Trophoblast cell (in vitro differentiated cells and primary cell): ENCODE measurements around the gene KIF16B.

Experiments used
- DNase-seq, 2 donors: peaks; one replicate each; pipeline ENCODE4 v3.0.0-alpha.2; 2016
- H2AFZ ChIP-seq: 2 replicates; pipeline ENCODE4 v1.6.1; 2013; ENCODE audit warnings: low read length, moderate library complexity, mild to moderate bottlenecking; ENCODE audit not compliant: insufficient read depth, poor library complexity
- H2AK5ac ChIP-seq: 2 replicates; pipeline ENCODE4 v1.6.1; 2013; ENCODE audit warnings: mild to moderate bottlenecking, low read length
- H2BK120ac ChIP-seq: 2 replicates; pipeline ENCODE4 v1.6.1; 2013; ENCODE audit warnings: low read length, mild to moderate bottlenecking, moderate library complexity; ENCODE audit not compliant: insufficient read depth, poor library complexity
- H2BK12ac ChIP-seq: 2 replicates; pipeline ENCODE4 v1.6.1; 2013; ENCODE audit warnings: mild to moderate bottlenecking, low read length, moderate library complexity
- H2BK5ac ChIP-seq: 2 replicates; pipeline ENCODE4 v1.6.1; 2013; ENCODE audit warnings: low read length, low read depth, moderate library complexity, mild to moderate bottlenecking; ENCODE audit not compliant: poor library complexity
- H3K14ac ChIP-seq: 2 replicates; pipeline ENCODE4 v1.6.1; 2013; ENCODE audit warnings: mild to moderate bottlenecking, low read length
- H3K18ac ChIP-seq: 2 replicates; pipeline ENCODE4 v1.6.1; 2013; ENCODE audit warnings: mild to moderate bottlenecking, low read length
- H3K23ac ChIP-seq: 2 replicates; pipeline ENCODE4 v1.6.1; 2013; ENCODE audit warnings: low read length
- H3K27ac ChIP-seq: 2 replicates; pipeline ENCODE4 v1.5.1; 2013; ENCODE audit warnings: low read depth, mild to moderate bottlenecking, inconsistent platforms, low read length, moderate library complexity
- H3K27me3 ChIP-seq: 2 replicates; pipeline ENCODE4 v1.6.1; 2013; ENCODE audit warnings: inconsistent platforms, mild to moderate bottlenecking, low read length, moderate library complexity; ENCODE audit not compliant: insufficient read depth
- H3K36me3 ChIP-seq, 2 experiments: 1 replicate in 1 of 2; 2 replicates in 1 of 2; pipeline ENCODE4 v1.6.1; 2013; ENCODE audit warnings: low read length in 2 of 2, mild to moderate bottlenecking in 2 of 2, moderate library complexity in 1 of 2; ENCODE audit not compliant: insufficient read depth in 2 of 2, control insufficient read depth in 1 of 2
- H3K4ac ChIP-seq: 2 replicates; pipeline ENCODE4 v1.6.1; 2013; ENCODE audit warnings: low read depth, mild to moderate bottlenecking, low read length, moderate library complexity
- H3K4me1 ChIP-seq, 2 experiments: 1 replicate in 1 of 2; 2 replicates in 1 of 2; pipeline ENCODE4 v1.6.1; 2013; ENCODE audit warnings: low read length in 2 of 2, mild to moderate bottlenecking in 2 of 2, moderate library complexity in 1 of 2; ENCODE audit not compliant: insufficient read depth in 2 of 2, control insufficient read depth in 1 of 2
- H3K4me2 ChIP-seq: 2 replicates; pipeline ENCODE4 v1.6.1; 2013; ENCODE audit warnings: inconsistent platforms, mild to moderate bottlenecking, low read length, moderate library complexity
- H3K4me3 ChIP-seq: 2 replicates; pipeline ENCODE4 v1.5.1; 2013; ENCODE audit warnings: mild to moderate bottlenecking, low read depth, low read length, inconsistent platforms
- H3K79me1 ChIP-seq: one replicate; pipeline ENCODE4 v1.6.1; 2013; ENCODE audit warnings: low read length
- H3K79me2 ChIP-seq: 2 replicates; pipeline ENCODE4 v1.6.1; 2013; ENCODE audit warnings: low read length, mild to moderate bottlenecking; ENCODE audit not compliant: control insufficient read depth, insufficient read depth, poor library complexity
- H3K9ac ChIP-seq: 2 replicates; pipeline ENCODE4 v1.6.1; 2013; ENCODE audit warnings: mild to moderate bottlenecking, low read length
- H3K9me3 ChIP-seq: 2 replicates; pipeline ENCODE4 v1.6.1; 2013; ENCODE audit warnings: low read depth, mild to moderate bottlenecking, control low read depth, inconsistent platforms, low read length; ENCODE audit not compliant: insufficient read depth
- H4K12ac ChIP-seq: 2 replicates; pipeline ENCODE4 v1.6.1; 2013; ENCODE audit warnings: low read depth, mild to moderate bottlenecking, low read length, moderate library complexity
- H4K8ac ChIP-seq: 2 replicates; pipeline ENCODE4 v1.6.1; 2013; ENCODE audit warnings: low read depth, mild to moderate bottlenecking, low read length, moderate library complexity
- H4K91ac ChIP-seq: one replicate; pipeline ENCODE4 v1.6.1; 2013; ENCODE audit warnings: low read depth, mild to moderate bottlenecking, low read length, moderate library complexity
- WGBS: extraction: QIAGEN DNeasy Blood & Tissue Kit; methylation state at CpG from one replicate; pipeline ENCODE4 v1.1.7; 2013; ENCODE audit warnings: missing lambda C conversion rate; ENCODE audit not compliant: insufficient read length, insufficient coverage; ENCODE audit errors: extremely low coverage; 5-methylcytosine and 5-hydroxymethylcytosine counted together

The KIF16B gene

DNA sequence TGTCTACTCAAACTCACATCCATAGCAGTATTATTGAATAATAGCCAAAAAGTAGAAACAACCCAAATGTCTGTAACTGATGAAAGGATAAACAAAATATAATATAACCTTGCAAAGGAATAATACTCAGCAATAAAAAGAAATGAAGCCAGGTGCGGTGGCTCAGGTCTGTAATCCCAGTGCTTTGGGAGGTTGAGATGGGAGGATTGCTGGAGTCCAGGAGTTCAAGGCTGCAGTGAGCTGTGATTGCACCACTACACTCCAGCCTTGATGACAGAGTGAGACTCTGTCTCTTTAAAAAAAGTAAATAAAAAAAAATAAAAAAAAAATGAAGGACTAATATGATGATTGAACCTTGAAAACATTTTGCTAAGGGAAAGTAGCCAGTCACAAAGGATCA is 22.1 kb upstream of the KIF16B start:
- DNase-seq = no peak
- WGBS = no CpG with 5 or more reads among the region's 1 CpG
- no peaks in the 10 kb centered on the region for H3K9me3 ChIP-seq

DNA sequence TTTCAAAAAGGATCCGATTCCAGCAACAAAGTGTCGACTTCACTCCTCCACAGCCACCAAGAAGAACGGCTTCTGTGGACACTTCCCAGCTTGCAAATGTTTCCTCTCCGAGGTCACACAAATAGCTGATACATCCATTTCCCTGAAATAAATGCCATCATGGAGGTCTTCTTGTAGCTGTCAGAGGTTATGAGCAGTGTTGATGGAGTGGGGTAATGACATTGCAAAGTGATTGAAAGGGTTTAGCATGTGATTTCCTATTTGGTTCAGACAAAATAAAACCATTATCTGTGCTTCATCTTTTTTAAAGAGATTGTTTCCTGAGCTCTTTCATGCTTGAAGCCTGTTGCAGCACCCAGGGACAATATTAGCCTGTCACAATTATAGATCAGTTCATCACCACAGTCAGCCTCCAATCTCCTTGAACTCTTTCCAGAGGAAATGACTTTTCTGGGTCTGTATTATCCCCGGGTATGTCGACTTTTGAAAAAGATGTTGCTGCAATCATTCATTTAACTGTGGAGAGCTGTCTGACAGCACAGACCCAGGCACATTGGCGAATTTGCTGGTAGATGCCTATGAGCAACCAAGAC is 16.9 kb upstream of the KIF16B start:
- Histone ChIP-seq H3K23ac (no peak overlapping the region), H4K8ac (no peak overlapping the region), H3K79me2 (no peaks in the 10 kb centered on the region), H2AFZ (no peak overlapping the region), H2BK5ac (no peak overlapping the region), H3K36me3 (no peaks in the 10 kb centered on the region), H3K27ac (no peak overlapping the region), H3K9ac (no peak overlapping the region), H3K27me3 (no peaks in the 10 kb centered on the region), H3K79me1 (no peaks in the 10 kb centered on the region), H3K18ac (no peak overlapping the region), H3K14ac (no peak overlapping the region), H2BK12ac (no peak overlapping the region), H3K4me3 (no peak overlapping the region), H2AK5ac (no peak overlapping the region), H3K4me1 (no peaks in the 10 kb centered on the region), H3K4me2 (no peak overlapping the region), H3K4ac (no peak overlapping the region), H4K12ac (no peak overlapping the region), H3K9me3 (no peaks in the 10 kb centered on the region), H2BK120ac (no peak overlapping the region), H4K91ac (no peak overlapping the region)
- no CpG with 5 or more reads among the region's 7 CpGs for WGBS
- DNase-seq = no peak

More for the DNA sequence above, 22.1 kb upstream of the KIF16B start:
- Histone ChIP-seq H3K79me1 (no peaks in the 10 kb centered on the region), H3K79me2 (no peaks in the 10 kb centered on the region), H4K8ac (no peak overlapping the region), H2BK120ac (no peak overlapping the region), H4K91ac (no peak overlapping the region), H3K23ac (no peak overlapping the region), H3K4me1 (no peaks in the 10 kb centered on the region), H3K18ac (no peak overlapping the region), H2BK12ac (no peak overlapping the region), H4K12ac (no peak overlapping the region), H3K27me3 (no peaks in the 10 kb centered on the region), H3K4me2 (no peak overlapping the region), H3K4ac (no peak overlapping the region), H2AK5ac (no peak overlapping the region), H3K36me3 (no peaks in the 10 kb centered on the region), H3K9ac (no peak overlapping the region), H3K27ac (no peak overlapping the region), H2BK5ac (no peak overlapping the region), H3K4me3 (no peak overlapping the region), H3K14ac (no peak overlapping the region), H2AFZ (no peak overlapping the region)

DNA sequence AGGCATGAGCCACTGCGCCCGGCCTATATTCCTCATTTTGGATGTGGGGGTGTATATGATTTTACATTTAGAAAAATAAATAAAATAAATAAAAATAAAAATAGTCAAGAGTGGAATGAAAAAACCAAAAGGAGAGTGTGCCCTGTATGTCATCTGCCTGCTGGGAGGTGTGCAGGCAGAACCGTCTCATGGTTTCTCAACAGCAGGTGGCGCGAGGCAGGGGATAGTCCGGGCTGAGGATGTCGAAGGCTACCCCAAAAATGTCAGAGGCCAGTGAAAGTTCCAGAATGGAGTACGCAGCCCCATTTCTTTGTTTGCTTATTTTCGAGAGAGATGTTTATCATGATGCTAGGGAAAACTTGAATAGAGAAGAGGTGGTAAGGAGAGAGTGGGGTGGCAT is 16.4 kb upstream of the KIF16B start:
- H2AK5ac ChIP-seq = no peak overlapping the region
- DNase-seq = no peak
- H3K14ac ChIP-seq = no peak overlapping the region
- H4K91ac ChIP-seq = no peak overlapping the region
- H3K23ac ChIP-seq = no peak overlapping the region
- H4K8ac ChIP-seq = no peak overlapping the region
- WGBS = no CpG with 5 or more reads among the region's 9 CpGs
- no peak overlapping the region for H2BK120ac ChIP-seq
- H3K27me3 ChIP-seq = no peaks in the 10 kb centered on the region
- no peak overlapping the region for H4K12ac ChIP-seq
- H3K36me3 ChIP-seq = no peaks in the 10 kb centered on the region
- no peak overlapping the region for H3K4ac ChIP-seq
- no peak overlapping the region for H2BK12ac ChIP-seq
- no peak overlapping the region for H3K4me2 ChIP-seq
- no peaks in the 10 kb centered on the region for H3K4me1 ChIP-seq
- H3K9me3 ChIP-seq = no peaks in the 10 kb centered on the region
- no peak overlapping the region for H3K4me3 ChIP-seq
- H3K79me1 ChIP-seq = no peaks in the 10 kb centered on the region
- H3K18ac ChIP-seq = no peak overlapping the region
- H2AFZ ChIP-seq = no peak overlapping the region
- no peak overlapping the region for H2BK5ac ChIP-seq
- H3K79me2 ChIP-seq = no peaks in the 10 kb centered on the region
- no peak overlapping the region for H3K9ac ChIP-seq
- no peak overlapping the region for H3K27ac ChIP-seq

DNA sequence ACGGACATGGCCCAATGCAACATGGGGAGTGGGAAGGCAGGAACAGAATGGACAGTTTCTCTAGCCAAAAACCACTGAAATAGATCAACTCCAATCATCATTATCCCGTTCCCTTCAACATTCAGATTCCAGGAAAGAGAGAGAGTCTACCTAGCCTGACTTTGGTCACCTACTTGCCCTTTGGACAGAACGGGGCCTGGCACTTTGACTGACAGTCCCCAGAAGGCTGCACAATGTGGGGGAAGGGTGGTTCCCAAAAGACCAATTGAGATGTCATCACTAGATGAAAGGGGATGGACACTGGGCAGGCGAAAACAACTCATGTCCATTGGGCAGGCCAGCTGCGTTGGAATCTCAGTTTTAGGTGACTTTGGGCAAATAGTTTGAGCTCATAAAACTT is 15.0 kb upstream of the KIF16B start:
- Histone ChIP-seq H3K4me1 (no peaks in the 10 kb centered on the region), H3K4me3 (no peak overlapping the region), H4K8ac (no peak overlapping the region), H3K79me2 (no peaks in the 10 kb centered on the region), H3K4me2 (no peak overlapping the region), H3K18ac (no peak overlapping the region), H3K14ac (no peak overlapping the region), H2BK12ac (no peak overlapping the region), H2AK5ac (no peak overlapping the region), H4K12ac (no peak overlapping the region), H4K91ac (no peak overlapping the region), H3K4ac (no peak overlapping the region), H3K27me3 (no peaks in the 10 kb centered on the region), H2AFZ (no peak overlapping the region), H2BK120ac (no peak overlapping the region), H3K36me3 (no peaks in the 10 kb centered on the region), H3K23ac (no peak overlapping the region), H2BK5ac (no peak overlapping the region), H3K27ac (no peak overlapping the region), H3K79me1 (no peaks in the 10 kb centered on the region), H3K9me3 (no peaks in the 10 kb centered on the region), H3K9ac (no peak overlapping the region)
- no CpG with 5 or more reads among the region's 5 CpGs for WGBS
- DNase-seq = no peak
